Stimulated activated CD4-positive, alpha-beta T cell treated with anti-CD3 and anti-CD28 coated beads, Interleukin-1b, Interleukin-23, amount 100 ng/mL, for 48 hours (primary cell): ENCODE data around the gene RCL1.

ENCODE experiments used
- DNase-seq: peaks from one replicate; pipeline ENCODE4 v3.0.0-alpha.2; 2020

RCL1 gene

DNA sequence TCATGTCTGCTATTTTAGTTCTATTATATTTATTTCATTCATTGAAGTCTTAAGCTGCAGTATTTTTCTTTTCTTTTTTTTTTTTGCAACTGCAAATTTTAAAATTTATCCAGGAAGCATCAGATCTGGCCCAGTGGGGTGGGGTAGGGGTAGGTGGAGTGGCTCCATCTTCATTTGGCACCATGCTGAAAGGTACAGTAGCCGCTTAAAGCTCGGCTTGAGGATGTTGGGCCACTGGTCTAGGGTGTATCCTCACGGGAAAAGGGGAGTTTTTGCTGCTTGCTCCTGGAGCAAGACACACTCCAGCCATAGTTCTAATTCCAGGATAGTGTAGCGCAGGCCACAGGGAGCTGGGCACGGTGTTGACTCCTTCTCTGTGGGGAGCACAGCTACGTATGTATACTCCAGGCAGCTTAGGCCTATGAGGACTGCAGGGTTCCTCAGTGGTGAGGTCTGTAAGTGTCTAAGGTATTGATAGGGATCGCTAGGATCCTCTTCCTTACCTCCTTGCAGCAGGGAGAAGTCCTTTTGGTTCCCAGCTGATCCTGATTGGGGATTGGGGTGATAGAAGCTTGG lies 22.7 kb downstream of the RCL1 start:
- DNase-seq = no peak

GRCh38 chr9:4820168-4820567 lies 27.4 kb downstream of the RCL1 start:
- no peak for DNase-seq

DNA sequence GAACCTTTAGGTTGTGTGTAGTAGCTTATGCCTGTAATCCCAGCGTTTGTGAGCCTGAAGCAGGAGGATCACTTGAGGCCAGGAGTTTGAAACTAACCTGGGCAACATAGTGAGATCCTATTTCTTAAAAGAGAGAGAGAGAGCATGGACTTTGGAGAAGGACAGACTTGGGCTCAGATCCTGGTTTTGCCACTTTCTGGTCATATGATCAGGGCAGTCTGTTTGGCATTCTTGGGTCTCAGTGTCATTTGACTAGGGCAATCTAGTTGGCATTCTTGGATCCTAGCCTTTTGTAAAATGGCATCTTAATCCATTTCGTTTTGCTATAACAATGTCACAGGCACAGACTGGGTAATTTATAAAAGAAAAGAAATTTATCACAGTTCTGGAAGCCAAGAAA lies 28.4 kb downstream of the RCL1 start:
- no peak for DNase-seq

DNA sequence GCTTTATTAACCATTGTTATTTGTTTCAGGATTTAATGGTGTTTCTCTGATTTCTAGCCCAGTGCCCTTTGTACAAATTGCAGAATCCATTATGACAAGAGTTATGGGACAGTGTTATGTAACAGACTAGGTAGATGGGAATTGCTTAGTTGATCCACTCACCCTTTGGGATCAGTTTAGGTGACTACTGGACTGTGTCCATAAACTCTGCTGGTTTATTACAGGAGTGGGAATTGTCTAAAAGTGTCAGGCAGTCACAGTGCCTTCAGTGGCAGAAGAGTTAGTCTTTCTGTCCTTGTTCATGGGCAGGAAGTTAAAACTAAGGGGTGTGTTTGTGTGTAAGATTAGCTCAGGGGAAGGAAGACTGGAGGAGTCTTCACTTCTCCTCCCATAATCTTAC lies 29.3 kb downstream of the RCL1 start:
- DNase-seq = no peak

DNA sequence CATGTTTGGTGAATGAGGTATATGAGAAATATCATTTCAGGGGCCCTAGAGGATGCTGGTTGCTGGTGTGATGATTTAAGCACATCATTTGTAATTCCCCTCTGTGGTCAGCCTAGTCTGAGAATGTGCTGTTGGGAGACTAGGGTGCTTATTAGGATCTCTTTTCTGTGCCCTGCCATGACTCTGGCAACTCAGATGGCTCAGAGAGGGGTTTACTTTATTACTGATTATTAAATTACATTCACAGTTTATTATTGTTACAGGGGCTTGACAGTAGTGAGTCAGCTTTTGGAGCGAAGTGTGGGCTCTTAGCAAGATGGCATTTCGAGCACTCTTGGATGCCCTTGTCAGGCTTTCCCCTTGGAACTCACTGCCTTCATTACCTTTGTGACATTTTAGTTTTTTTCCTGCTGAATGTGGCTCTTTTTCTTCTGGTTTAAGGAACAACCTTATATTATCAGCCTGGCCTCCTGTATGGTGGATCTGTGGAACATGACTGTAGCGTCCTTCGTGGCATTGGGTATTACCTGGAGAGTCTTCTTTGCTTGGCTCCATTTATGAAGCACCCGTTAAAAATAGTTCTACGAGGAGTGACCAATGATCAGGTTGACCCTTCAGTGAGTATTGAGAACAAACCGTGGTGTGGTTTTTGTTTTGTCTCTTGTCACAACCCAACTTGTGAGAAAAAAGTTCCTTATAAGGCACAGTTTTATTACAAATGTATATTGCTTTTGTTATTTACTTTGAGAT lies 33.8 kb downstream of the RCL1 start:
- DNase-seq = no peak

DNA sequence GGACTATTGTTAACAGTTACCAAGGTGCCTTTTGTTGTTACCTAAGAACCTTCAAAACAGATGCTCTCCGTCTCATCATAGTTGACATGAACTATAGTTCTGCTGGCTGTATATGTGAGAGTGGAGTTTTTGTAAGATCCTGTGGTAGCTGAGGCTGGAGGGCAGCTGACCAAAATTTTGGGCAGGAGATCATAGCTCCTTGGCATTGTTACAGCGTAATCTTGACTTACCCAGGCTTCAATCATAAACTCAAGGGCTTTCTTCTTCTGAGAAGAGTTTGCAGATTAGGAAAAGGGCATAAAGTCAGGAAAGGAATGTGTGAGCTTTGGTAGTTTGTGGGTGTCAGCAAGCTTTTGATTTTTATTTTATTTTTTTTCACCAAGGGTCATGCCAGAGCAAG lies 34.5 kb downstream of the RCL1 start:
- no peak for DNase-seq

- no peak for DNase-seq
Observed at GRCh38 chr9:4828761-4829160, 36.0 kb downstream of the RCL1 start.

DNA sequence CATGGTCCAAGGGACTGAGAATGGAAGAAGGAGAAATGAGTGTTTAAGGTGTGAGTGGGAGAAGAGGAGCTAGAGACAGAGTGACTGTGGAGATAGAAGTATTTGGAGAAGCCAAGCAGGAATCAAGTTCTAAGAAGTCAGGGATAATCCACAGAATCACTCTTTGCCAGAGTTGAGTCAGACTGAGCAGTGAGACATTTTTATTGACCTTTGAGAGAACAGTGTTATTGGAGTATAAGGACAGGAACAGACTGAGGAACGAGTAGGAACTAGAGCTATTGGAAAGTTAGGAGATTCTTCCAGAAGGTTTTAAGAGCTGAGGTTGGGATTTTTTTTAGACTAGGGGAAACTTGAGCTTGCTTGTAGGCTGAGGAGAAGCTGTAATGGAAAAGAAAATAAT lies 37.2 kb downstream of the RCL1 start:
- DNase-seq = no peak

GRCh38 chr9:4830699-4831098 lies 38.0 kb downstream of the RCL1 start:
- no peak for DNase-seq

- DNase-seq = no peak
Observed at GRCh38 chr9:4831119-4831518, 38.4 kb downstream of the RCL1 start.

DNA sequence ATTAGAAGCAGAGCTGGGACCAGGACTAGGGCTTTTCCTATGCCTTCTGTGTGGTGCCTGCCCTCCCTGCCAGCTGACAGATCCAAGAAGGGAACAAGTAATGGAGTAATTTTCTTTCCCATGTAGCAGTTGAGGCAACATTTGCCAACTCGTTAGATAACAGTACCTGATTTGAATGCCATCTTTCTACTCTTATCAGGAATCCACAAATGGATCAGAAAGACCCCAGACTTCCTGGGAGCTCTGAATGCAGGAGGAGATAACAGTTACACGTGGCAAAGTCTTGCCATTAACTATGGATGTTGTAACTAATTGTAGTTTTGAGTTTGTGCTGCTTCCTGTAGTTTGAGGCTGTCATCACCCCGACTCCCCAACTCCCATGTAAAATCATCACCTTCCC lies 39.2 kb downstream of the RCL1 start:
- DNase-seq = no peak

- DNase-seq = peak; percentile 66
Observed at GRCh38 chr9:4832786-4833579, 40.2 kb downstream of the RCL1 start.

DNA sequence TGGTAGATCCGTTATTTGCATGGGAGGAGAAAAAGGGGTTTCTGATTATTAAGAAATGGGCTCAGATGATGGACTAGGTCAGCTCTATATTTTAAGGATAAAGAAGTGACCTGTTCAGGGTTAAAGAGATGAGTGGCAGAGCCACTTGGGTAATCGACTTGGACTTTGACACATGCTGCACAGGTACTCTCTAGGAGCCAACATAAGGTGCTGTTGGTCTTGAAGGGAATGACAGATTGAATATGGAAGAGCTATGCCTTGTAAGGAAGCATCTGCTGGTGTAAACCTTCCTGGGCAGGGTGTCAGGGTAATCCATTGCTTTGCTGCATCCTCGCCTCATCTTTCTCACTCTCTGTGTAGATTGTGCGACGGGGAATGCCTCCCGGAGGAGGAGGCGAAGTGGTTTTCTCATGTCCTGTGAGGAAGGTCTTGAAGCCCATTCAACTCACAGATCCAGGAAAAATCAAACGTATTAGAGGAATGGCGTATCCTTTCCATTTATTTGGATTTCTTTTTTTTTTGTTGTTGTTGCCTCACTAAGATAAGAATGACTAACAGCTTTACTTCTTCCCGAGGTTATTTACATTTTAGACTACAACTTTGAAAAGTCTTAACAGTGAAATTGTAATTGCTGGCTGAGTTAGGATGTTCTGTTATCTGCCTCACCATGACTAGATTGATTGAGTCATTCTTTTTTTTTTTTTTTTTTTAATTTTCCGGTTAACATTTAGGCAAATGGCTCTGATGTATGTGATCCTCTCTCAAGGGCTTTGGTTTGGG lies 41.2 kb downstream of the RCL1 start:
- no peak for DNase-seq

GRCh38 chr9:4836676-4837075 lies 43.9 kb downstream of the RCL1 start:
- no peak for DNase-seq

GRCh38 chr9:4837261-4838188 lies 44.8 kb downstream of the RCL1 start:
- no peak for DNase-seq

GRCh38 chr9:4838189-4838546 lies 45.4 kb downstream of the RCL1 start:
- DNase-seq = peak; percentile 14

DNA sequence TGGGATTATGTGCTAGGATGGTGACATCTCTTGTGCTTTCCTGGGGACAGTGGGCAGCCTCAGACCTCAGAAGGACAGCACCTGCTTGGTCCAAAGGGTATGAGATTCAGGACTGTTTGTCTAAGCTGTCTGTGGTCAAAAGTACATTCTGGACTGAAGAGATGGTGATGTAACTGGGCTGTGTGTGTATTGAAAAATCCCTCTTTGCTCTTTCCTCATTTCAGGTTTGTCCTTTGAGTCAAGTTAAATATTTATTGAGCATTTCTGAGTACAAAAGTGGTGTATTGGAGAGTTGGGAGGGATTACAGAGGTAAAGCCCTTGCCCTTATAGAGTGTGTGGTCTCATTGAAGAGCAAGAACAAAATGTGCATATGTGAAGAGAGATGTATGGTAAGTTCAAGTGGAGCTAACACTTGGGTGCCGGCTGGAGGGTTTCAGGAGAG lies 46.7 kb downstream of the RCL1 start:
- DNase-seq = no peak

GRCh38 chr9:4840018-4840417 lies 47.3 kb downstream of the RCL1 start:
- no peak for DNase-seq

DNA sequence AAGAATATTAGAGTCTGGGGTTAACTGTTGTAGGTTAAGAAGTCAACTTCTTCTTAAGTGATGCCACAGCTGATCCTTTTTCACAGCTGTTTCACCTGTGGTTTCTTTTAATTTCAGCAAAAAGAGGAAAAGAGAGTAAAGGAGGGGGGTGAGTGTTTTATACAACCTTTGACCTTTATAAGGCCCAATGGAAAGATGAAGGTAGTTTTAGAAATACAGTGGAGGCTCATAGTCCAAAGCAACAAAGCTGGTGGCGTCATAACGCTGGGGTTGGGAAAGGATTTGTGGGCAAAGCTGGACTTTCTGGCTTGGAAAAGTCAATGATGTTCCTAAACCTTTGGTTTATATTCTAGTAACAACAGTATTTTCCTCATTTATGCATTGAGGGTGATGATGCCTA lies 49.5 kb downstream of the RCL1 start:
- no peak for DNase-seq

DNA sequence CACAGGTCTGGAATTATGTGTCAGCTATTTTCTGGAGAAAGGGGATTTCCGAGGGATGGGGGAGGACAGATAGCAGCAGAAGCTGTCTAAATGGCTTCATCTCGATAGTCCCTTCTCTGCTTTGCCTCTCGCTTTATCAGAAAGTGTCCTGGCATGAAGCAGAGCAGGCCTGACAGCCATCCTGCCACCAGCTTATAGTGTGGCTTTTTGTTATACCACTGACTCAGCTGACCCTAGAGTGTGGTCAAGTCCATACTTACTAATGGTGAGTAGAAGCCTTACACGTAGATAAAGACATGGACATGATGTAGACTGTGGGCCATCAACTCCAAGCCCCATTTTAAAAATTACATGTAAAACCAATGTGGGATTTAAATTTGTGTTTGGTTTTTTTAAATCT lies 50.0 kb downstream of the RCL1 start:
- DNase-seq = no peak

- DNase-seq = no peak
Observed at GRCh38 chr9:4844056-4844838, 51.5 kb downstream of the RCL1 start.
